ENCODE measurements around the gene MLIP.

GRCh38 chr6:54274383-54274782 lies 163.1 kb downstream of the MLIP start:
- TF ChIP-seq YY1 (IDR thresholded peaks at IDR 0.05; ENCODE audit: insufficient read depth, insufficient read length): no peak
- TF ChIP-seq ZNF274 (IDR thresholded peaks at IDR 0.05; ENCODE audit: low read depth, low read length): no peak
- TF ChIP-seq SUZ12 (IDR thresholded peaks at IDR 0.05; ENCODE audit: extremely low read depth, insufficient read depth, insufficient read length): no peak
